UCSD-AML1 (cell line): ENCODE data around the gene FRMD3.

ENCODE experiments used
- DNase-seq: peaks from one replicate; lab custom pipeline; 2025; ENCODE audit not compliant: unreplicated experiment; lab: John Stamatoyannopoulos, UW

Gene FRMD3

GRCh38 chr9:83435301-83435700, 102.9 kb downstream of the FRMD3 start:
- DNase-seq: no peak

- no peak for DNase-seq
Measured at GRCh38 chr9:83434254-83434653, 103.9 kb downstream of the FRMD3 start.

- no peak for DNase-seq
Measured at GRCh38 chr9:83433846-83434245, 104.4 kb downstream of the FRMD3 start.

GRCh38 chr9:83432877-83433550, 105.2 kb downstream of the FRMD3 start:
- DNase-seq: no peak

GRCh38 chr9:83432104-83432627, 106.0 kb downstream of the FRMD3 start:
- no peak for DNase-seq

- DNase-seq: no peak
Measured at GRCh38 chr9:83431101-83432060, 106.8 kb downstream of the FRMD3 start.

- no peak for DNase-seq
Measured at GRCh38 chr9:83430681-83431080, 107.5 kb downstream of the FRMD3 start.

GRCh38 chr9:83429229-83429628, 109.0 kb downstream of the FRMD3 start:
- no peak for DNase-seq

GRCh38 chr9:83425240-83425639, 113.0 kb downstream of the FRMD3 start:
- DNase-seq: no peak

- DNase-seq: no peak
Measured at GRCh38 chr9:83424831-83425230, 113.4 kb downstream of the FRMD3 start.

- DNase-seq: no peak
Measured at GRCh38 chr9:83423815-83424707, 114.1 kb downstream of the FRMD3 start.

GRCh38 chr9:83422527-83422926, 115.7 kb downstream of the FRMD3 start:
- DNase-seq: no peak

GRCh38 chr9:83420486-83420885, 117.7 kb downstream of the FRMD3 start:
- no peak for DNase-seq

GRCh38 chr9:83419961-83420360, 118.2 kb downstream of the FRMD3 start:
- DNase-seq: no peak

- no peak for DNase-seq
Measured at GRCh38 chr9:83418283-83418682, 119.9 kb downstream of the FRMD3 start.

- DNase-seq: no peak
Measured at GRCh38 chr9:83413367-83413766, 124.8 kb downstream of the FRMD3 start.

GRCh38 chr9:83410701-83411100, 127.5 kb downstream of the FRMD3 start:
- no peak for DNase-seq

GRCh38 chr9:83406921-83407320, 131.3 kb downstream of the FRMD3 start:
- no peak for DNase-seq

- DNase-seq: no peak
Measured at GRCh38 chr9:83405759-83406158, 132.4 kb downstream of the FRMD3 start.

- no peak for DNase-seq
Measured at GRCh38 chr9:83403527-83404238, 134.5 kb downstream of the FRMD3 start.
